ENCODE data around the gene POFUT1. TPM values are rescaled to one million over a fixed set of nuclear protein-coding genes. Genes with fewer than 3 reads are reported as not detected.

Gene POFUT1
- total and polyA plus RNA-seq, 2 of the 8 experiments (the other 6 are each of a cell fraction or from before 2014, with no cell fraction given) = 19.4 to 24.4 TPM

DNA sequence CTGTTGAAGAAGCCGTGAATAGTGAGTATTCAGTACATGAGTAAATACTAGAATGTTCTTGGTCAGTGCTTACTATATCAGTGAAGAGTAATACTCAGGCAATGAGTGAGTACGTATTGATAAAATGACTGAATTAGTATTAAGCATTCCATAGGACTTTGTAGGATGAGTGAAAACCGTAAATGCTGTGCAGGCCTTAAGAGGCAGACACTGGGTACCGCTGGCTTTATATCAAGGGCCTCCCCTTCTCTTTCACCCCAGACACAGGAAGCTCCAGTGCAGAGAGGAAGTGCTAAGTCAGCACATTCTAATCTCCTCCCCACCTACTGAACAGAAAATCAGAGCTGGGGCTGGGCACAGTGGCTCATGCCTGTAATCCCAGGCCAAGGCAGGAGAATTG, 24.2 kb downstream of the POFUT1 start:
- no peak overlapping the region for H3K4ac ChIP-seq (replicated peaks; ENCODE audit: insufficient read length, low read depth, low read length)
- H2AK5ac ChIP-seq (ENCODE audit: low read depth, low read length) = no peak overlapping the region
- POLR2A ChIA-PET (ENCODE audit: partially characterized antibody) = interaction anchor here (0.9 to 2.4 kb wide), 2 partner anchors 10 to 18 kb away, joined by 3 to 6 read pairs; no protein-coding TSS in a partner anchor
- H3K56ac ChIP-seq (replicated peaks; ENCODE audit: insufficient read length, low read depth, low read length) = no peak overlapping the region
- no peak overlapping the region for H2BK5ac ChIP-seq (ENCODE audit: low read depth, low read length)
- peaks cover 0 to 3% of the 10 kb centered on the region in 2 experiments for H4K20me1 ChIP-seq (replicated peaks in 1 of 2; ENCODE audit: control insufficient read depth in 1 of 2, insufficient read depth in 2 of 2, low read length in 2 of 2)
- no peak overlapping the region for H4K8ac ChIP-seq (ENCODE audit: extremely low read depth, insufficient read depth, low read length)
- FAIRE-seq (no peak), DNase-seq (ENCODE audit: low read depth in 1 of 2, low spot score in 2 of 2) (no peak)
- H3K27ac ChIP-seq (ENCODE audit: low read depth, low read length) = no peak overlapping the region
- TF ChIP-seq MAFK (IDR thresholded peaks at IDR 0.05; ENCODE audit: low read depth, low read length) (peak; percentile 91), CREB1 (IDR thresholded peaks at IDR 0.05) (no peak), GTF2F1 (IDR thresholded peaks at IDR 0.05; ENCODE audit: borderline replicate concordance, low read depth, low read length) (no peak), CHD1 (IDR thresholded peaks at IDR 0.05; ENCODE audit: low read depth, low read length) (no peak), KDM4A (IDR thresholded peaks at IDR 0.05; ENCODE audit: low read depth, low read length, severe bottlenecking) (no peak), SP1 (IDR thresholded peaks at IDR 0.05; ENCODE audit: low read depth, low read length) (no peak)
- H4K5ac ChIP-seq (ENCODE audit: insufficient read length, low read depth, low read length) = no peak overlapping the region
- no peaks in the 10 kb centered on the region; the same call in 1 of the 2 replicates for H3K79me1 ChIP-seq (ENCODE audit: low read depth, low read length)
- H4K91ac ChIP-seq (replicated peaks; ENCODE audit: insufficient read length, low read length) = no peak overlapping the region
- no peak overlapping the region for H2BK120ac ChIP-seq (replicated peaks; ENCODE audit: low read depth, low read length)
- no peak overlapping the region for H2BK12ac ChIP-seq (ENCODE audit: low read depth, low read length)
- no peak overlapping the region for H3K18ac ChIP-seq (ENCODE audit: extremely low read depth, low read length)
- no peak overlapping the region for H3K4me3 ChIP-seq (ENCODE audit: extremely low read depth in 1 of 4, insufficient read depth in 2 of 4, low read depth in 3 of 4, low read length in 4 of 4)
- H2BK15ac ChIP-seq (ENCODE audit: low read length) = no peak overlapping the region
- H2BK20ac ChIP-seq (ENCODE audit: low read length) = no peak overlapping the region
- H3K4me1 ChIP-seq (replicated peaks in 1 of 4; ENCODE audit: control insufficient read depth in 3 of 4, insufficient read depth in 4 of 4, low read length in 3 of 4) = no peaks in the 10 kb centered on the region
- 85% methylated on average over 4 of the region's 4 CpGs; no CpG with 5 or more reads in 1 of the 2 experiments for WGBS, 2 experiments (ENCODE audit: extremely low coverage in 1 of 2, insufficient coverage in 1 of 2, insufficient read length in 1 of 2, insufficient replicate concordance in 2 of 2, low coverage in 1 of 2, low lambda C conversion rate in 2 of 2, missing lambda C conversion rate in 1 of 2)
- no peak overlapping the region for H3K9ac ChIP-seq (replicated peaks in 1 of 4; ENCODE audit: extremely low read depth in 1 of 4, low read depth in 3 of 4, low read length in 3 of 4)
- CTCF ChIA-PET (ENCODE audit: partially characterized antibody) = interaction anchor here (1.1 kb wide), 1 partner anchor 201 kb away, joined by 3 read pairs; no protein-coding TSS in a partner anchor
- no peaks in the 10 kb centered on the region for H3K27me3 ChIP-seq (replicated peaks in 1 of 4; ENCODE audit: control insufficient read depth in 3 of 4, extremely low read depth in 1 of 4, insufficient read depth in 3 of 4, low read length in 3 of 4)
- H3K14ac ChIP-seq (ENCODE audit: insufficient read length) = no peak overlapping the region
- no peaks in the 10 kb centered on the region for H3K79me2 ChIP-seq (ENCODE audit: control insufficient read depth in 1 of 2, insufficient read depth in 2 of 2, low read length in 2 of 2)
- no peak overlapping the region for H3K23ac ChIP-seq (ENCODE audit: insufficient read length)
- H3K4me2 ChIP-seq (ENCODE audit: insufficient read depth in 1 of 2, low read depth in 2 of 2, low read length in 2 of 2) = no peak overlapping the region
- H3K36me3 ChIP-seq (ENCODE audit: control insufficient read depth in 2 of 4, insufficient read depth in 4 of 4, low read length in 3 of 4) = peaks cover 20 to 52% (median 43%) of the 10 kb centered on the region in 4 experiments; a peak in 6 of 8 replicates
- no peaks in the 10 kb centered on the region for H3K23me2 ChIP-seq (ENCODE audit: low read depth, low read length)
- H2AFZ ChIP-seq (ENCODE audit: low read length) = no peak overlapping the region
- H3K9me3 ChIP-seq (ENCODE audit: insufficient read depth in 2 of 2, low read depth in 1 of 2, low read length in 1 of 2) = no peaks in the 10 kb centered on the region
